Keratinocyte (primary cell): ENCODE results near the gene HSPA8.

ENCODE experiments used
- EZH2 ChIP-seq: IDR thresholded peaks from one replicate; pipeline ENCODE4 v1.6.1; 2012; ENCODE audit warnings: inconsistent platforms, mild to moderate bottlenecking, low read length, moderate library complexity
- TF ChIP-seq, protein P1 (sequence below), 3 experiments: IDR thresholded peaks in 1 of 3; conservative IDR thresholded peaks in 1 of 3; optimal IDR thresholded peaks in 1 of 3; 2 replicates in 2 of 3; 3 replicates in 1 of 3; pipeline versions ENCODE3 to v1.5.1; 2011; ENCODE audit warnings: low read length in 3 of 3, mild to moderate bottlenecking in 3 of 3, moderate library complexity in 2 of 3, control low read depth in 1 of 3, inconsistent platforms in 1 of 3; ENCODE audit not compliant: insufficient read depth in 2 of 3; ENCODE audit errors: extremely low read depth in 1 of 3

DNA sequence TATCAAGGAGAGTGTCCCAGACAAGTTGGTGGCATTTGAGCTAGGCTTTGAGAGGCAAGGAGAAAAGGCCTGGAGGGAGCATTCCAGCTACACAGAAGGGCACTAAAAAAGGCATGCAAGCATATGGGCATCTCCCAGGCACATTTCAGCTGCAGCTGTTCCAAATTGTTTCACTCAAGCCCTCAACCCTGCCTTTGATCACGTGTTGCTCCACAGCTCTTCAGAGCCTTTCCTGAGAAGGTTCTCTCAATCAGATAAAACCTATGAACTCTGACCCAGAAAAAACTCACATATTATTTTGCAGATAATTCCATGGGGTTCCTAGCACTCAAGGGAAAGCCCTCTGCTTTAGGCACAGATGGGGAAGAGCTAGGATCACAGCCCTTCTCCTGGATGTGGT, 24.4 kb upstream of the HSPA8 start:
- TF ChIP-seq EZH2, result no peak
- TF ChIP-seq, protein P1, sequence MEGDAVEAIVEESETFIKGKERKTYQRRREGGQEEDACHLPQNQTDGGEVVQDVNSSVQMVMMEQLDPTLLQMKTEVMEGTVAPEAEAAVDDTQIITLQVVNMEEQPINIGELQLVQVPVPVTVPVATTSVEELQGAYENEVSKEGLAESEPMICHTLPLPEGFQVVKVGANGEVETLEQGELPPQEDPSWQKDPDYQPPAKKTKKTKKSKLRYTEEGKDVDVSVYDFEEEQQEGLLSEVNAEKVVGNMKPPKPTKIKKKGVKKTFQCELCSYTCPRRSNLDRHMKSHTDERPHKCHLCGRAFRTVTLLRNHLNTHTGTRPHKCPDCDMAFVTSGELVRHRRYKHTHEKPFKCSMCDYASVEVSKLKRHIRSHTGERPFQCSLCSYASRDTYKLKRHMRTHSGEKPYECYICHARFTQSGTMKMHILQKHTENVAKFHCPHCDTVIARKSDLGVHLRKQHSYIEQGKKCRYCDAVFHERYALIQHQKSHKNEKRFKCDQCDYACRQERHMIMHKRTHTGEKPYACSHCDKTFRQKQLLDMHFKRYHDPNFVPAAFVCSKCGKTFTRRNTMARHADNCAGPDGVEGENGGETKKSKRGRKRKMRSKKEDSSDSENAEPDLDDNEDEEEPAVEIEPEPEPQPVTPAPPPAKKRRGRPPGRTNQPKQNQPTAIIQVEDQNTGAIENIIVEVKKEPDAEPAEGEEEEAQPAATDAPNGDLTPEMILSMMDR (optimal IDR thresholded peaks at IDR 0.05 in 1 of 3, IDR thresholded peaks at IDR 0.05 in 1 of 3, conservative IDR thresholded peaks at IDR 0.05 in 1 of 3; ENCODE audit: extremely low read depth in 1 of 3, insufficient read depth in 2 of 3, low read length in 3 of 3), result no peak
